Activated CD4-positive, alpha-beta T cell treated with anti-CD3 and anti-CD28 coated beads, Interleukin-2, amount 50 U/mL, for 24 hours (primary cell): ENCODE results near the gene CYP4F22.
"Not testable (repeated sequence)": the region's sequence is repeated elsewhere in the genome, so short reads cannot be mapped to it uniquely, and the experiment has no call there.

ENCODE experiments used
- DNase-seq, 2 donors: peaks; one replicate each; pipeline ENCODE4 v3.0.0-alpha.2; 2020; ENCODE audit warnings: low read depth in 1 of 2, low spot score in 1 of 2

CYP4F22 gene

DNA sequence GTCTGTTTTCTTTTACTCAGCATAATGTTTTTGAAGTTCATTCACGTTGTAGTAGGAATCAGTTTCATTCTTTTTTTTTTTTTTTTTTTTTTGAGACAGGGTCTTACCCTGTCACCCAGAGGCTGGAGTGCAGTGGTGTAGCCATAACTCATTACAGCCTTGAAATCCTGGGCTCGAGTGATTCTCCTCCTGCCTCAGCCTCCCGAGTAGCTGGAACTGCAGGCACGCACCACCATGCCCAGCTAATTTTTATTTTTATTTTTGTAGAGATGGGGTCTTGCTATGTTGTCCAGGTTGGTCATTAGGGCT lies 25.2 kb downstream of the CYP4F22 start:
- not testable (repeated sequence) for DNase-seq

DNA sequence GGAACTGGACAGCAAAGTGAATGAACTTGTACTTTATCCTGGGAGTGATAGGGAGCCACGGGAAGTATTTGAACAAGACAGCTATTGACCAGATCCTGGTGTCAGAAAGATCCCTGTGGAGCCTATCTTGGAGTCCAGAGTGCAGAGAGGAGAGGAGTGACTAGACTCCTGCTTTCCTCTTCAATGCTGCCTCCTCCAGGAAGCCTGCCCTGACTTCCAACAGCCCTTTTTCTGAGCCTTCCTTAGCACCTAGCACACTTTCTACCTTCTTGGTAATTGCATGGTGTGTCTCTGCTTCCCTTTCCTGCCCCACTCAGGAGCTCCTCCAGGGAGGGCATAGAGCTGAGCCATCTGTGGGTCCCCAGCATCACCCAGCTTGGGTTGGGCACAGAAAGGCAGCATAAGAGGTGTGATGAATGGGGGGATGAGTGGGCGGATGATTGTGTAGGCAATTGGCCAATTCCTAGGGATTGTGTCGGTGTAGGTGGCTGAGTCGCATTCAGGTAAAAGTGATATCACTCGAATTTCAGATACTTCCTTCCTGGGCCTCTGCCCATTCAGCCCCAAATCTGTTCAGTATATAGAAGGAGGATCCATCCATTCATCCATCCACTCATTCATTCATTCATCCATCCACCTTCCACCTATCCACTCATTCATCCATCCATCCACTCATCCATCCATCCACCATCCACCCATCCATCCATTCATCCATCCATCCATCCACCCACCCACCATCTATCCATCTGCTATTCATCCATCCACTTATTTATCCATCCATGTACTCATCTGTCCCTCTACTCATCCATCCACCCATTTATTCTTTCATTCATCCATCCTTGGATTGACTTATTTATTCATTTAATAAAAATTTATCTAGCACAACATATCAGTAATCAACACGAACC lies 26.9 kb downstream of the CYP4F22 start:
- DNase-seq: no peak

DNA sequence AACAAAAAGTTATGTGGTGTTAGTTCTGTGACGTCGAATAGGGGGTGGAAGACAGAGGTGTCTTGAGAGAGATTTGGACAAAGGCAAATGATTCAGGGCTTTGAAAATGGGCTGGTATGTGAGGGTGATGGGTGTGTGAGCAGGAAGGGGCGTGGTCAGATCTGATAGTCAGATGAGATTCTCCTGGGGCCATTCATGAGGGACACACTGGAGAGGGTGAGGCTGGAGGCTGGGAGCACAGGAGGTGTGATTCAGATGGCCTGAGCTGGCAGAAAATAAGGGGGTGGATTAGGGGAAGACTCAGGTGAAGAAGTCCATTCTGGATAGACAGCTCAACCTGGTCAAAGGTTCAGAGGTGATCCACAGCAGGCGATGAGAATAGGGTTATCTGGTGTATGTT lies 28.0 kb downstream of the CYP4F22 start:
- DNase-seq: no peak

DNA sequence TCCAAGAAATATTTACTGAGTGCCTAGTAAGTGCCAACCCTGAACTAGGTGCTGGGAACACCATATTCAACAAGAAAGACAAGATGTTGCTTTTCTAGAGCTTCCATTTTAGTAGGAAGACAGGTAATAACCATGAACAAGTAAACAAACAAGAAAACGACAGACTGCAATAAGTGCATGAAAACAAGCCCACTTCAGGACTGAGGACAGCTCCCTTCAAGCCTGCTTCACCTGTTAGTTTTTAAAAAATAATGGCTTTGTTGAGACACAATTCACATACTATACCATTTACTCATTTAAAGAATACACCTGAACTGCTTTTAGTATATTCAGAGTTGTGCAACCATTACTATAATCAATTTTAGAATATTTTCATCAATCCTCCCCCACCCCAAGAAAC lies 30.4 kb downstream of the CYP4F22 start:
- DNase-seq: no peak

DNA sequence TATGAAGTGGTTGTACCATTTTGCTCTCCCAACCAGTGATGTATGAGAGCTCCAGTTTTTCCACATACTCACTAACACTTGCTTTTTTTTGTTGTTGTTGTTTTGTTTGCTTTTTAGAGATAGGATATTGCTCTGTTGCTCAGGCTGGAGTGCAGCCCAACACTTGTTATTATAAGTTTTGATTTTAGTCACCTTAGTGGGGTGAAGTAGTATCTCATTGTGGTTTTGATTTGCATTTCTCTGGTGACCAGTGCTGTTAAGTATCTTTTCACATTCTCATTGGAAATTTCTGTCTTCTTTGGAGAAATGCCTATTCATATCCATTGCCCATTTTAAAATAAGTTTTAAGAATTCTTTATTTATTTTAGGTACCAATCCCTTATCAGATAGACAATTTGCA lies 31.3 kb downstream of the CYP4F22 start:
- DNase-seq: no peak

DNA sequence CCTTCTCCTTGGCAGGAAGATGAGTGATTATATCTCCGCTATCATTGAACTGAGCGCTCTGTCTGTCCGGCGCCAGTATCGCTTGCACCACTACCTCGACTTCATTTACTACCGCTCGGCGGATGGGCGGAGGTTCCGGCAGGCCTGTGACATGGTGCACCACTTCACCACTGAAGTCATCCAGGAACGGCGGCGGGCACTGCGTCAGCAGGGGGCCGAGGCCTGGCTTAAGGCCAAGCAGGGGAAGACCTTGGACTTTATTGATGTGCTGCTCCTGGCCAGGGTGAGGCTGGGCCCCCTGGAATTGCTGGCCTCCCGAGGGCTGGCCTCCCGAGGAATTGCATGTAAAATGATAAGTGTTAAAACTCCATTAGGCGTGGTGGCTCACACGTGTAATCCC lies 32.1 kb downstream of the CYP4F22 start:
- no peak for DNase-seq

DNA sequence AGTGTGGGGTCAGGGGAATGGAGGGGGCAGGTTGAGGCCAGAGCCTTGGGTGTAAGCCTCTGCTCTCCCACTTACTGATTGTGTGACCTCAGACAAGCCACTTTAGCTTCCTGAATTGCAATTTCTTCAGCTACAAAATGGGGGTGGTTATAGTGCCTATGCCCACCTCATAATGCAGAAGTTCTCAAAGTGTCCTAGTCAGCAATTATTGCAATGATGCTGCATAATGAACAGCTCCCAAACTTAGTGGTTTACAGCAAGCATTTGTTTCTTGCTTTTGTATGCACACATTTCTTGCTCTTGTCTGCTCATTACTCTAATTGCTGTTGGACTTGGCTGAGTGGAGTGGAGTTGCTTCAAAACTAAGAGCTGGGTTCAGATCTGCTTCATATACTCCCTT lies 36.0 kb downstream of the CYP4F22 start:
- no peak for DNase-seq

DNA sequence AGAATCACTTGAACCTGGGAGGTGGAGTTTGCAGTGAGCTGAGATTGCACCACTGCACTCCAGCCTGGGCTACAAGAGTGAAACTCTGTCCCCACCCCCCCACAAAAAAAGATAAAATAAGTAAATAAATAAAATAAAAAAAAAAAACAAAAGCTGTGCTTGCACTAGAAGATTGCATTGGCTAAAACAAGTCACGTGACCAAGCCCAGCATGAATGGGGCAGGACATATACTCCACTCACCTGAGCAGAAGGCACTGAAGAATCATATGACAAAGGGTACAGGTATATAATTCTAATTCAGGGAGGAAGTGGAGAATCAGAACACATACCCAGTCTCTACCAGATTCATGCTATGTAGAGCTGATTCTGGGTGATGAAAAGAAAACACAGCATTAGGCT lies 36.6 kb downstream of the CYP4F22 start:
- no peak for DNase-seq

DNA sequence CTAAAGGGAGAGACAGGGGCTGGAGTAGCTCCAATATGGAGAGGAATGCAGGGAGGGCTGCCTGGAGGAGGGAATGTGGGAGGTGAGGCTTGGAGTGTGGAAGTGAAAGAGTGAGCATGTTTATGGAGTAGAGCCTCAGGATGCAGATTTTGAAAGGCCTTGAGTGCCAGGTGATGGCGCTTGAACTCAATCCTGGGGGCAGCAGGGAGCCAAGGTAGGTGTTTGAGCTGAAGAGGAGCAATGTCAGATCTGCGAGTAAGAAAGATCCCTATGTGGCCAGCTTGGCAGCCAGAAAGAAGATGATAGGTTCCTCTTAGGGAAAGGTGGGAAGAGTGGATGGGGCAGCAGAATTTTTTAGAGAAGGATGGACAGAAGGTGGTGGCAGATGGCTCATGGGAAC lies 40.3 kb downstream of the CYP4F22 start:
- DNase-seq: no peak

DNA sequence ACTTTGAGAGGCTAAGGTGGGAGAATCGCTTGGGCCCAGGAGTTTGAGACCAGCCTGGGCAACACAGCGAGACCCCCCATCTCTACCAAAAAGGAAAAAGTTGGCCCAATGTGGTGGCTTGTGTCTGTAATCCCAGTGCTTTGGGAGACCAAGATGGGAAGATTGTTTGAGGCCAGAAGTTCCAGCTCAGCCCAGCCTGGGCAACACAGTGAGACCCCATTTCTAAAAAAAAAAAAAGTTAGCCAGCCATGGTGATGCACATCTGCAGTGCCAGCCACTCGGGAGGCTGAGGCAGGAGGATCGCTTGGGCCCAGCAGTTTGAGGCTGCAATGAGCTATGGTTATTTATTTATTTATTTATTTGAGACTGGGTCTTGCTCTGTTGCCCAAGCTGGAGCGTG lies 41.3 kb downstream of the CYP4F22 start:
- no peak for DNase-seq

DNA sequence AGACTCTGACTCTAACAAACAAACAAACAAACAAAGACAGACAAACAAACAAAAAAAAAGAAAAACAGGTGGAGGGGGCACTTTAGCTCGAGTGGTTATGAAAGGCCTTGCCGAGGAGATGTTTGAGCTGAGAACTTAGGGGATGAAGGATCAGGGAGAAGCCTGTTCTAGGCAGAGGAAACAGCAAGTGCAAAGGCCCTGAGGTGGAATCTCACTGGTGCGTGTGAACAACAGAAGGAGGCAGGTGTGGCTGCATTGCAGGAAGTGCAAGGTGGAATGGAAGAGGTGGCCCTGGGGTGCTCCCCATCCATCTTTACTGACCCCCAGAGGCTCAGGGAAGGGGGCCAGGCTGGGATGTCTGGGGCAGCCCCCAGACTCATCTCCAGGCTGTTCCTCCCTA lies 41.9 kb downstream of the CYP4F22 start:
- no peak for DNase-seq

DNA sequence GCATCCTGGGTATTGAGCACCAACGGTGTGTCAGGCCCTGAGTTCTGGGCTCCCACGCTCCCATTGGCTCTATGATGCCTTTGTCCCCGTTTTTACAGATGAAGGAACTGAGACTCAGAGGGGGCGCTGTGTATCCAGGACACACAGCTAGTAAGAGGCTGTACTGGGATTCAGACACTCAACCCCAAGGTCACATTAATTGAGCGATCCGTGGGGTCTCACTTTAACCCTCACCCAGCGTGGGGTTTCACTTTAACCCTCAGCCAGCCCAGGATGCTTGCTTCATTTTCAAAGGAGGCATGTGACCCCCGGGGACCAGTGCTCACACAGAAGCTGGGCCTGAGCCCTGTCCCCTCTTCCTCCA lies 42.6 kb downstream of the CYP4F22 start:
- no peak for DNase-seq

DNA sequence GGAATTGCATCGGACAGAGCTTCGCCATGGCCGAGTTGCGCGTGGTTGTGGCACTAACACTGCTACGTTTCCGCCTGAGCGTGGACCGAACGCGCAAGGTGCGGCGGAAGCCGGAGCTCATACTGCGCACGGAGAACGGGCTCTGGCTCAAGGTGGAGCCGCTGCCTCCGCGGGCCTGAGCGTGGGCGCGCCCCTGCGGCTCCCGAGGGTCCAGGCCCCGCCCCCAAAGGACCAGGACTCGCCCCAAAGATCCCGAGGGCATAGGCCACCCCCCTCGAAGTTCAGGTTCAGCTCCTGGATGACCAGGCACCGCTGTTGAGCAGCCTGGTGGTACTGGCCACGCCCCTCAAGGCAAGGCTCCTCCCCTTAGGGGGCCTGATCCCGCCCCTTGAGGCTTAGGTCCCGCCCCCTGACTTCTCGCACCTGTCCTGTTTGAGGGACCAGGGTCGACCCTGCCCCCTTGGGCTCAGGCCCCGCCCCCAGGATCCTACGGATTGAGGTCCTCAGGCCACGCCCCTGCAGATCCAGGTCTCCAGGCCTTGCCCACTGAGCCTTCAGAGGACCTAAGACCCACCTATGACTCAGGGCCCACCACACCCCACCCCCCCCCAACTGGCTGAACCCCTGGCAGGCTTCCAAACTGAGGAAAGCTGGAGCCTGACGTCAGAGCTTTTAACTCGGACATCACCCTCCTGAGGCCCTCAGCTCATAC lies 43.1 kb downstream of the CYP4F22 start:
- DNase-seq: peak; percentile 43 to 50

DNA sequence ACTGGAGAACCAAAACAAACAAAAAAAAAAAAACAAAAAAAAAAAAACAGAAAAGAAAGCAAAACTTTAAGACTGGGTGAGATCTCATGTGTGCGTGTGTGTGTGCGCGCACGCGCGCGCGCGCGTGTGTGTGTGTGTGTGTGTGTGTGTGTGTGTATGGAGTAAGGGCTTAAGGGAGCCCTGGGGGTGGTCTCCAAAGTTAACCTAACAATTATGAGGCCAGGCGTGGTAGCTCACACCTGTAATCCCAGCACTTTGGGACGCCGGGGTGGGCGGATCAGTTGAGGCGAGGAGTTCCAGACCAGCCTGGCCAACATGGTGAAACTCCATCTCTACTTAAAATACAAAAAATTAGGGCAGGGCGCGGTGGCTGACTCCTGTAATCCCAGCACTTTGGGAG lies 46.7 kb downstream of the CYP4F22 start:
- DNase-seq: no peak

DNA sequence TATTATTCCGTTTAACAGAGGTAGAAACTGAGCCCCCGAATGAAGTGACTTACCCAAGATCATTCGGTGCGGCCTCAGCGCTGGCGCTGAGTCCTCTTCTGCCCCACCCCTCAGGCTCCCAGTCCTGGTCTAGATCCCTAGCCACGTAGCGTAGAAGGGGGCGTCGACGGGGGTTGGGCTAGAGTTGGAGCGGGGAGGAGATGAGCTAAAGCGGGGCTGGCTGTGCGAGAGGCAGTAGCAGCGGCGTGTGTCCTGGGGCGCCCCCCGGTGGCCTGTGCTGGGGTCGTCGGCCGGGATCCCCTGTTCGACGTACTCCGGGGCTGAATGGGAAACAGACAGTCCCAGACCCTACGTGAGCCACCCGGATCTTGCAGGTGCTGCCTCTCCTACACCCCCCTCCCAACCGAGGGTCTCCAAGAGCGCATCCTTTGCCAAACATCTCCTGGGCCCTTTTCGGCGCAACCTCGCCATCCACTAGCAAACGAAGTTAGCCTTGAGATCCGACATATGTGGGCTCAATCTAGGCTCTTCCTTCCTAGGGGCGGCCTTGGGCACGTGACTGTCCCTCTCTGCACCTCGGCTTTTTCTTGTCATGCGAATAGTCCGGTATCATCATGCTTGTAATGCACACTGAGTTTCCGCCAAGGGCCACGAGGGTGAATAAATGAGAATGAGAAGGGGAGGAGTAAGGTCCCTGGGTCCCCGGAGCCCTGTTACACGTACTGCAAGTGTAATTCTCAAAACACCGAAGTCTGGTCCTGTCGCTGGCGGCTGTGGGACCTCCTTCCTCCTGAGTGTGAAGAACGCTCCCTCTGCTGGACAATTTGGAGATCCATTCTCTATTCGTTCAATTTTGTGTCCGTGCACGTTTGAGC lies 47.7 kb downstream of the CYP4F22 start:
- DNase-seq: peak; percentile 95 to 99

DNA sequence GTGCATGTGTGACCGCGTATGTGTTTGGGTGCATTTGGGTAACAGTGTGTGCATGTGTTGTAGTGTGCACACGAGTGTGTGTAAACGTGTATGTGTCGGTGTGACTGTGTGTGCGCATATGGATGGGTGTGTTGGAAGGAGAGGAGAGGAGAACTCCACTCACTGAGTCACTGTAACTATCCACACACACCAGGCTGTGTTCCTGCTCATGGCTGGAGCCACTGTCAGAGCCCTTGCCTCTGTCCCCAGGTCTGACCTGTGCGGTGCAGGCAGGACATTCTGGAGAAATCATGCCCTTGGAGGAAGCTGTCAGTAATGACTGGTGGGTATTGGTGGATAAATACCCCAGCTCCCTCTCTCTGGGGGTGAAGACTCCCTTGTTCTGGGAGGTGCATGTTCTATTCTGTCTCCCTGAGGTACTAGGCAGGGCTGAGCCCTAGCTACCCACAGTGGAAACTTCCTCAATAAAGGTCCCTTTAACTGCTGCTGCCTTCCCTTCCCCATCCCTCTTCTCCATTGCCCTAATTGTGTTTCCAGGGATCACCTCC lies 48.4 kb downstream of the CYP4F22 start:
- DNase-seq: no peak

DNA sequence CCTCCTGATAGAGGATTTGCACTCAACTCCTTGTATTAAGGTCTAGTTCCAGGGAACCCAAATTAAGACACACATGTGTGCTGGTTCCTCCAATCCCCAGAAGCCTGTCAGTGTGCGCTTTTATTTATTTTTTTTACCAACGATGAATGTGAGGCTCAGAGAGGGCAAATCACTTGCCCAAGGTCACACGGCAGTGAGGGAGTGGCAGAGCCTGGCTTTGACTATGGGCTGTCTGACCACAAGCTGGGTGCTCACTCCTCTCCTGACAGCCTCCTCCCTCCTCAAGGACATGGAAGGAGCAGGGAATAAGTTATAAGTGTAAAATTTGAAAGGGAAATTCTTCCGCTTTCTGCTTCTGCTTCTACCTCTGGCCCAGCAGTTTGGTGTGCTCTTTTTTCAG lies 48.9 kb downstream of the CYP4F22 start:
- DNase-seq: no peak

DNA sequence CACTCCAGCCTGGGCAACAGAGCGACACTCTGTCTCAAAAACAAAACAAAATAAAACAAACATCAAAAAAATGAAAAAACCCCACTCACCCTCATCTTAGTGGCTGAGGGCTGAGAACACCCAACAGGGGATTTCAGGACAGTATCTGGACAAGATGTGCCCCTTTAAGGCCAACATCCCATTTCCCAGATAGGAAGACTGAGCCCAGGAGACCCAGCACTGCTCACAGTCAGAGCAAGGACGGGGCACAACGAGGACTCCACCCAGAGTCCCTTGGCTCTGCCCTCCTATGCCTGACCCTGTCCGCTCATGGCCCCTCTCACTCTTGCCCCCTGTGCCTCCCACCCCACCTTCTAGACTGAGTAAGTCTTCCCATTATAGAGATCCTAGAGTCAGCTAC lies 53.8 kb downstream of the CYP4F22 start:
- no peak for DNase-seq

DNA sequence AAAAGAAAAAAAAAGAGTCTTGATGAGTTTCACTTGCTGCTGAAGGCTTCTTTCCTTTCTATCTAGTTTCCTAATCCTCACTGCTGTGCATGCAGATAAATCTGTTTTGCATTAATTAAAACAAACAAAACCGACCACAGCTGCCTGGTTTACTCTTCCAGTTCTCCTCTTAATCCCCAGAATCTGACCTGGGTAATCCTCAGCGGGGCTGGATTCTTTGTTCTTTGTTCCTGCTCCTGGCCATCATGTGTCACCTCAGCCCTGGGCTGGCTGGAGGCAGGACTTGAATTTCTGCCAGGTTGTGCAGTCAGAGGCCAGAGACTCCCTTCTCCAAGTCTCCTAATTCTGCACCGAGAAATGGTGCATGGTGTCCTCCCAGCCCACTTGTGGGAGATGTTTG lies 54.5 kb downstream of the CYP4F22 start:
- DNase-seq: no peak

DNA sequence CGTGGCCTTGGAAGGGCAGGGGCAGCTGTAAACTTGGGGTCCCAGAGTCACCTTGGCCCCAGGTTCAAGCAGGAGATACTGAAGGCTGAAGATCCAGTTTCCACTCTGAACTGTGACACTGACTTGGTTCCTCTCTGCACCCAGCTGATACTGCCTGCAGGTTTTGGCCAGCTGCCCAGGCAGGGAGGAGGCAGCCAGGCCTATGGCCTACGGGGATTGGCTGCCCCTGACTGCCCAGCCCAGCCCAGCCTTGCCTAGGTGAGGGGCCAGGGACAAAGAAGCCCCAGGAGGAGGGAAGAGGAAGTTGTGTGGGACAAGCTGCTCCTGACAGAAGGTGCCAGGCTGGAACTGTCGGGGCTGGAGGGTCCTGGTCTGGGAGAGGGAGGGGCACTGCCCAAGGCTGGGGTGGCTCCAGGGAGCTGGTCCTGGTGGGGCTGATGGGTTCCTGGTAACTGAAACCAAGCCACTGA lies 55.0 kb downstream of the CYP4F22 start:
- DNase-seq: no peak

DNA sequence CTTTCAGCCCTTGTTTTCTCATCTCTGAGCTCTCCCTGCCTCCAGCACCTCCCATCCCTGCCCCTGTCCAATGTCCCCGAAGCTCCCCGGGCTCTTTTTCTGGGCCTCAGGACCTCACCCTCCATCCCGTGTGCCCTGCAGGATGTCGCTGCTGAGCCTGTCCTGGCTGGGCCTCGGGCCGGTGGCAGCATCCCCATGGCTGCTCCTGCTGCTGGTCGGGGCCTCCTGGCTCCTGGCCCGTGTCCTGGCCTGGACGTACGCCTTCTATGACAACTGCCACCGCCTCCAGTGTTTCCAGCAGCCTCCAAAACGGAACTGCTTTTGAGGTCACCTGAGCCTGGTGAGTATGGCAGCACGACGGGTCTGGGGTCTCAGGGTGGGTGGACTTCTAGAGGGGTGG lies 55.6 kb downstream of the CYP4F22 start:
- no peak for DNase-seq
